IMR-90 (cell line): ENCODE data around the gene SLC4A9. TPM values are rescaled to one million over a fixed set of nuclear protein-coding genes. Genes with fewer than 3 reads are reported as not detected.

Experiments
- ATAC-seq: fragments of 200-7000 bp; cut with Tn5 transposase; 2 replicates; pipeline ENCODE4 v1.9.1; 2020; ENCODE audit warnings: low read depth, mild to moderate bottlenecking, moderate library complexity
- BruUV-seq: library from RNA; stranded (reverse); fragments of 400-500 nt; replicated peaks from 2 replicates; lab custom pipeline; 2021; lab: Mats Ljungman, UMichigan
- CTCF ChIA-PET: fragments of 300-600 bp; formaldehyde crosslinking; extraction: SDS; loops from one replicate; lab custom pipeline; 2021; ENCODE audit warnings: antibody characterized with exemption; lab: Yijun Ruan, JAX
- POLR2A ChIA-PET: fragments of 300-600 bp; sonication (Branson Sonifier 250); formaldehyde crosslinking; loops from one replicate; lab custom pipeline; 2022; ENCODE audit warnings: antibody characterized with exemption; ENCODE audit not compliant: unreplicated experiment; lab: Charles Lee
- DNase-seq: peaks from one replicate; pipeline ENCODE4 v3.0.0; 2013
- H2AFZ ChIP-seq: replicated peaks from 2 replicates; pipeline ENCODE3; 2013; ENCODE audit warnings: low read length, mild to moderate bottlenecking; ENCODE audit not compliant: poor library complexity
- H2AK5ac ChIP-seq: 2 replicates; pipeline ENCODE4 v1.6.1; 2013; ENCODE audit warnings: low read depth, low read length, inconsistent platforms
- H2AK9ac ChIP-seq: replicated peaks from 2 replicates; pipeline ENCODE3; 2013; ENCODE audit warnings: mild to moderate bottlenecking, low read depth, low read length, moderate library complexity; ENCODE audit not compliant: poor library complexity
- H2BK120ac ChIP-seq: 2 replicates; pipeline ENCODE4 v1.6.1; 2013; ENCODE audit warnings: low read depth, low read length, inconsistent platforms
- H2BK15ac ChIP-seq: 3 replicates; pipeline ENCODE4 v1.6.1; 2013; ENCODE audit warnings: low read depth, low read length, inconsistent platforms
- H2BK20ac ChIP-seq: 2 replicates; pipeline ENCODE4 v1.6.1; 2013; ENCODE audit warnings: low read depth, mild to moderate bottlenecking, inconsistent platforms, low read length, moderate library complexity
- H2BK5ac ChIP-seq: 2 replicates; pipeline ENCODE4 v1.6.1; 2013; ENCODE audit warnings: mild to moderate bottlenecking, low read depth, low read length, inconsistent platforms; ENCODE audit not compliant: poor library complexity, severe bottlenecking
- H3K14ac ChIP-seq: replicated peaks from 2 replicates; pipeline ENCODE4 v1.6.1; 2013; ENCODE audit warnings: low read depth, low read length, inconsistent platforms
- H3K18ac ChIP-seq: 2 replicates; pipeline ENCODE4 v1.6.1; 2013; ENCODE audit warnings: low read depth, low read length, control low read depth
- H3K23ac ChIP-seq: 2 replicates; pipeline ENCODE4 v1.6.1; 2013; ENCODE audit warnings: low read depth, low read length, inconsistent platforms
- H3K27ac ChIP-seq: 2 replicates; pipeline ENCODE4 v1.5.1; 2013; ENCODE audit warnings: mild to moderate bottlenecking, control low read depth, low read length; ENCODE audit not compliant: insufficient read depth
- H3K27me3 ChIP-seq: 2 replicates; pipeline ENCODE4 v1.6.1; 2013; ENCODE audit warnings: low read length; ENCODE audit not compliant: control insufficient read depth, insufficient read depth
- H3K36me3 ChIP-seq: 2 replicates; pipeline ENCODE4 v1.6.1; 2013; ENCODE audit warnings: low read length, mixed read lengths; ENCODE audit not compliant: control insufficient read depth, insufficient read depth
- H3K4ac ChIP-seq: 2 replicates; pipeline ENCODE4 v1.6.1; 2013; ENCODE audit warnings: low read depth, low read length, inconsistent platforms
- H3K4me1 ChIP-seq: 2 replicates; pipeline ENCODE4 v1.6.1; 2013; ENCODE audit warnings: low read length, mixed read lengths; ENCODE audit not compliant: control insufficient read depth, insufficient read depth
- H3K4me2 ChIP-seq: 2 replicates; pipeline ENCODE4 v1.6.1; 2013; ENCODE audit warnings: low read depth, mild to moderate bottlenecking, control low read depth, low read length, moderate library complexity
- H3K4me3 ChIP-seq: 2 replicates; pipeline ENCODE4 v1.5.1; 2013; ENCODE audit warnings: low read depth, mild to moderate bottlenecking, control low read depth, low read length, moderate library complexity; ENCODE audit not compliant: insufficient read depth
- H3K56ac ChIP-seq: 2 replicates; pipeline ENCODE4 v1.6.1; 2013; ENCODE audit warnings: low read length, inconsistent platforms; ENCODE audit not compliant: insufficient read depth; ENCODE audit errors: extremely low read depth
- H3K79me1 ChIP-seq, 2 experiments: 2 replicates each; pipeline ENCODE4 v1.6.1; 2013; ENCODE audit warnings: low read length in 2 of 2, inconsistent platforms in 1 of 2, low read depth in 1 of 2
- H3K9ac ChIP-seq: 2 replicates; pipeline ENCODE4 v1.6.1; 2013; ENCODE audit warnings: low read depth, low read length, control low read depth
- H3K9me1 ChIP-seq: 2 replicates; pipeline ENCODE4 v1.6.1; 2013; ENCODE audit warnings: low read length, inconsistent platforms; ENCODE audit not compliant: insufficient read depth
- H3K9me3 ChIP-seq: 2 replicates; pipeline ENCODE4 v1.6.1; 2013; ENCODE audit warnings: low read length; ENCODE audit not compliant: control insufficient read depth, insufficient read depth
- H4K20me1 ChIP-seq: 2 replicates; pipeline ENCODE4 v1.6.1; 2013; ENCODE audit warnings: low read length, inconsistent platforms; ENCODE audit not compliant: insufficient read depth
- H4K5ac ChIP-seq: 2 replicates; pipeline ENCODE4 v1.6.1; 2013; ENCODE audit warnings: mild to moderate bottlenecking, low read depth, low read length, control low read depth
- H4K8ac ChIP-seq, 2 experiments: 2 replicates each; pipeline ENCODE4 v1.6.1; 2013; ENCODE audit warnings: low read depth in 2 of 2, low read length in 2 of 2, control low read depth in 1 of 2, inconsistent platforms in 1 of 2
- H4K91ac ChIP-seq: 2 replicates; pipeline ENCODE4 v1.6.1; 2013; ENCODE audit warnings: low read depth, low read length, inconsistent platforms; ENCODE audit not compliant: insufficient read depth
- BHLHE40 ChIP-seq: fragments of 150-350 bp; IDR thresholded peaks from 2 replicates; pipeline ENCODE4 v1.6.1; 2016; ENCODE audit warnings: mild to moderate bottlenecking, low read depth, low read length
- CEBPB ChIP-seq: IDR thresholded peaks from 2 replicates; pipeline ENCODE4 v1.6.1; 2012; ENCODE audit warnings: low read depth, low read length, improper control_type of control experiment
- CHD1 ChIP-seq: IDR thresholded peaks from 2 replicates; pipeline ENCODE4 v1.6.1; 2012; ENCODE audit warnings: low read depth, low read length, improper control_type of control experiment
- CTCF ChIP-seq: conservative IDR thresholded peaks from 2 replicates; pipeline ENCODE4 v1.5.1; 2012; ENCODE audit warnings: mild to moderate bottlenecking, low read depth, low read length, improper control_type of control experiment
- ELK1 ChIP-seq: fragments of 150-350 bp; IDR thresholded peaks from 2 replicates; pipeline ENCODE4 v1.6.1; 2016; ENCODE audit warnings: low read depth, mild to moderate bottlenecking, low read length, moderate library complexity, borderline replicate concordance
- FOS ChIP-seq: fragments of 150-350 bp; IDR thresholded peaks from 2 replicates; pipeline ENCODE4 v1.6.1; 2016; ENCODE audit warnings: low read depth, low read length
- MAFK ChIP-seq: IDR thresholded peaks from 2 replicates; pipeline ENCODE4 v1.6.1; 2012; ENCODE audit warnings: low read depth, low read length, improper control_type of control experiment
- MAZ ChIP-seq: IDR thresholded peaks from 2 replicates; pipeline ENCODE4 v1.6.1; 2012; ENCODE audit warnings: low read depth, mild to moderate bottlenecking, low read length, improper control_type of control experiment, moderate library complexity, borderline replicate concordance
- MXI1 ChIP-seq: IDR thresholded peaks from 2 replicates; pipeline ENCODE4 v1.6.1; 2012; ENCODE audit warnings: low read depth, mild to moderate bottlenecking, low read length, moderate library complexity, borderline replicate concordance
- NFE2L2 ChIP-seq: fragments of 150-350 bp; IDR thresholded peaks from 2 replicates; pipeline ENCODE4 v1.6.1; 2016; ENCODE audit warnings: low read depth, mild to moderate bottlenecking, low read length
- POLR2A ChIP-seq: IDR thresholded peaks from 2 replicates; pipeline ENCODE4 v1.6.1; 2012; ENCODE audit warnings: mild to moderate bottlenecking, low read depth, low read length
- RAD21 ChIP-seq: IDR thresholded peaks from 2 replicates; pipeline ENCODE4 v1.6.1; 2012; ENCODE audit warnings: low read length, improper control_type of control experiment
- RCOR1 ChIP-seq: IDR thresholded peaks from 2 replicates; pipeline ENCODE4 v1.6.1; 2012; ENCODE audit warnings: mild to moderate bottlenecking, low read length, improper control_type of control experiment; ENCODE audit not compliant: insufficient replicate concordance
- RFX5 ChIP-seq: IDR thresholded peaks from 2 replicates; pipeline ENCODE4 v1.8.0; 2012; ENCODE audit warnings: low read depth, mild to moderate bottlenecking, low read length, moderate library complexity
- SMC3 ChIP-seq: fragments of 150-350 bp; IDR thresholded peaks from 2 replicates; pipeline ENCODE4 v1.6.1; 2016; ENCODE audit warnings: low read depth, mild to moderate bottlenecking, antibody characterized with exemption, low read length, moderate library complexity
- USF2 ChIP-seq: fragments of 150-350 bp; IDR thresholded peaks from 2 replicates; pipeline ENCODE4 v1.6.1; 2017; ENCODE audit warnings: mild to moderate bottlenecking, antibody characterized with exemption, low read length, low read depth
- WGBS, 2 experiments: methylation state at CpG; one replicate each; pipeline versions ENCODE4 v1.1.5 to v1.1.7; 2013; ENCODE audit warnings: missing lambda C conversion rate in 2 of 2; ENCODE audit not compliant: insufficient read length in 1 of 2; ENCODE audit errors: extremely low coverage in 2 of 2; 5-methylcytosine and 5-hydroxymethylcytosine counted together
- dilution Hi-C: fragments of 300-500 bp; cut with HindIII; formaldehyde crosslinking; loops from one replicate; pipeline ENCODE4 v1.14.3; 2018; ENCODE audit warnings: low sequenced_read_pairs; ENCODE audit not compliant: unreplicated experiment
- in situ Hi-C: fragments of 300-500 bp; cut with MboI; formaldehyde crosslinking; loops from 3 replicates; pipeline ENCODE4 v1.14.3; 2019; ENCODE audit warnings: low sequenced_read_pairs, inconsistent platforms, mixed read lengths
- intact Hi-C: fragments of 100-400 bp; cut with micrococcal nuclease; formaldehyde crosslinking; loops from 2 replicates; pipeline ENCODE4 v1.10.0; 2022
- polyA plus RNA-seq, 3 experiments: library from polyadenylated mRNA; depleted of rRNA; stranded (reverse); fragments of >200 nt; gene quantifications; 2 replicates each; pipeline ENCODE4 v1.2.3, GENCODE V29; 2012; ENCODE audit warnings: low replicate concordance in 1 of 3
- total RNA-seq: library from RNA; depleted of rRNA; stranded (reverse); fragments of >200 nt; gene quantifications from 2 replicates; pipeline ENCODE4 v1.2.3, GENCODE V29; 2012

Gene SLC4A9
- total and polyA plus RNA-seq, 2 of the 4 experiments (the other 2 are of a cell fraction): not detected

- H3K14ac ChIP-seq: no peak overlapping the region
- no peak overlapping the region for H3K9ac ChIP-seq
- no peak overlapping the region for H3K27ac ChIP-seq
- no peak overlapping the region for H4K91ac ChIP-seq
- no peak overlapping the region for H2AFZ ChIP-seq
- in situ Hi-C loops: no loop called here
- no peak overlapping the region for H3K18ac ChIP-seq
- no peak overlapping the region for H3K23ac ChIP-seq
- no peak overlapping the region for H3K4me2 ChIP-seq
- BruUV-seq: no TSS peak
- no peaks in the 10 kb centered on the region for H3K79me1 ChIP-seq
- no peak overlapping the region for H4K8ac ChIP-seq
- H3K9me1 ChIP-seq: no peaks in the 10 kb centered on the region
- no peak for TF ChIP-seq RCOR1
- TF ChIP-seq SMC3: no peak
- no peak for TF ChIP-seq CHD1
- TF ChIP-seq BHLHE40: no peak
- no peak for TF ChIP-seq NFE2L2
- no peak for TF ChIP-seq USF2
- no peak for TF ChIP-seq MAZ
- no peak for TF ChIP-seq RAD21
- no peak for TF ChIP-seq POLR2A
- no peak for TF ChIP-seq FOS
- no peak for TF ChIP-seq CEBPB
- TF ChIP-seq CTCF: no peak
- no peak for TF ChIP-seq MAFK
- TF ChIP-seq MXI1: no peak
- TF ChIP-seq ELK1: no peak
- TF ChIP-seq RFX5: no peak
- H3K9me3 ChIP-seq: no peaks in the 10 kb centered on the region
- H2BK20ac ChIP-seq: no peak overlapping the region
- H3K4me3 ChIP-seq: no peak overlapping the region
- intact Hi-C loops: no loop called here
- ChIA-PET POLR2A (no interaction called here), CTCF (interaction anchor here (0.8 kb wide), 1 partner anchor 9 kb away, joined by 4 read pairs; no protein-coding TSS in a partner anchor)
- H2AK9ac ChIP-seq: no peak overlapping the region
- no peak overlapping the region for H3K56ac ChIP-seq
- no peaks in the 10 kb centered on the region for H3K4me1 ChIP-seq
- no peaks in the 10 kb centered on the region for H4K20me1 ChIP-seq
- dilution Hi-C loops: no loop called here
- WGBS, 2 experiments: no CpG with 5 or more reads among the region's 1 CpG
- H2BK5ac ChIP-seq: no peak overlapping the region
- no peak overlapping the region for H4K5ac ChIP-seq
- no peak overlapping the region for H2BK15ac ChIP-seq
- H3K27me3 ChIP-seq: no peaks in the 10 kb centered on the region
- DNase-seq (no peak), ATAC-seq (no peak)
- no peaks in the 10 kb centered on the region for H3K36me3 ChIP-seq
- H2AK5ac ChIP-seq: no peak overlapping the region
- no peak overlapping the region for H3K4ac ChIP-seq
- no peak overlapping the region for H2BK120ac ChIP-seq
Observed at GRCh38 chr5:140381972-140382371, 22.0 kb downstream of the SLC4A9 start.
